ENCODE data around the gene SAXO1. TPM values are rescaled to one million over a fixed set of nuclear protein-coding genes. Genes with fewer than 3 reads are reported as not detected.

Gene SAXO1
- total RNA-seq (2022; extraction: Qiagen RNA extraction) = not detected in 5 replicates

GRCh38 chr9:19033015-19033414 is at the start of gene SAXO1:
SAXO1 (minus strand) TSS chr9:19033209; CDS start chr9:19032908, 301 bp downstream.

DNA sequence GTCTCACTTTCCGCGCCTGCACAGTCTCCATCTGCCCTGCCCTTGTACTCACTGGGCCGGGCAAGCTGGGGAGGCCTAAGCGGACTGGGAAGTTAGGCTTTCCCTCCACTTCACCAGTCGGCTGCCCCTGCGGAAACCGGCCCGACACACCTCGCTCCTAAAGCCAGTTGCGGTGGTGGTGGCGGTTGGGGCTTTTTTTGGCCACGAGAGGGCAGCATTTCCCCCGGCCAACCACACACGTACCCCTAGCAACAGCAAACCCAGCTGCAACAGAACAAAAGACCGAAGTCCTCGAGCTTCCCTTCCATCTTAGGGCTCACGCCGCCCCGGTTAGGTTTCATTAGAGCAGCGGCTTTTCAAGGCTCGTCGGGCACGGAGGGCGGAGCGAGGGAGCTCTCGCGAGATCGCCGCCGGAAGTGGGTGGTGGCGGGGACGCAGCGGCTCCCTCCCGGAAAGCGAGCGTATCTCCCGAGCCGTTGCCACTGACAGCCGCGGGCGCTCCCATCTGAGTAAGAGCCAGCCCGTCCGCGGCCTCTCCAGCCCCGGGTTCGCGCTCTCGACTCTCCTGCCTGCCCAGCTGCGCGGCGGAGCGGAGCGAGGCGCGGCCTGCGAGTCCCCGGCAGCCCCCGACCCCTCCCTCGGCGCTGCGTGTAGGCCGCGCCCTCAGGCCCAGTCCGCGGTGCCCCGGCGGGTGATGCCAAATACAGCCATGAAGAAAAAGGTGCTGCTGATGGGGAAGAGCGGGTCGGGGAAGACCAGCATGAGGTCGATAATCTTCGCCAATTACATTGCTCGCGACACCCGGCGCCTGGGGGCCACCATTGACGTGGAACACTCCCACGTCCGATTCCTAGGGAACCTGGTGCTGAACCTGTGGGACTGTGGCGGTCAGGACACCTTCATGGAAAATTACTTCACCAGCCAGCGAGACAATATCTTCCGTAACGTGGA is 16.2 kb upstream of the SAXO1 start, which contains the start of gene RRAGA:
Gene RRAGA (plus strand): TSS at position 462 of the 951 bp plus-strand sequence. CDS start 233 bp downstream, at position 695.

Other genes with a start within 250 kb of the SAXO1 start
- gene RRAGA, start 16.2 kb upstream of the SAXO1 start, total RNA-seq (2022; extraction: Qiagen RNA extraction) = 102 to 134 TPM (median 130 TPM) in 5 replicates
- gene HAUS6, start 69.7 kb upstream of the SAXO1 start, total RNA-seq (2022; extraction: Qiagen RNA extraction) = 17.7 to 29.4 TPM (median 20.9 TPM) in 5 replicates
- gene PLIN2, start 94.3 kb upstream of the SAXO1 start, total RNA-seq (2022; extraction: Qiagen RNA extraction) = 62.5 to 77.7 TPM (median 64.1 TPM) in 5 replicates
- 13.2 to 20.5 TPM (median 15.5 TPM) in 5 replicates for gene DENND4C, start 197.5 kb upstream of the SAXO1 start, total RNA-seq (2022; extraction: Qiagen RNA extraction)